Breast epithelium (tissue), 4 donors: Measurements from ENCODE around the gene TAAR1. TPM values are rescaled to one million over a fixed set of nuclear protein-coding genes. Genes with fewer than 3 reads are reported as not detected.
"Not testable (repeated sequence)": the region's sequence is repeated elsewhere in the genome, so short reads cannot be mapped to it uniquely, and the experiment has no call there.

ENCODE experiments used
- DNase-seq, 2 donors: peaks; one replicate each; pipeline ENCODE4 v3.0.0-alpha.2; 2019; ENCODE audit warnings: low spot score in 2 of 2
- H3K27ac ChIP-seq, 2 donors: fragments of 200-600 bp; sonication (generic) in 1 of 2; one replicate each; pipeline ENCODE4 v1.5.1; 2016 to 2019; ENCODE audit warnings: mild to moderate bottlenecking in 1 of 2
- H3K27me3 ChIP-seq, 2 donors: fragments of 200-600 bp; sonication (generic) in 1 of 2; one replicate each; pipeline versions ENCODE4 v1.5.1 to v1.6.0; 2017 to 2019; ENCODE audit warnings: control low read depth in 1 of 2, mild to moderate bottlenecking in 1 of 2
- H3K36me3 ChIP-seq: fragments of 200-600 bp; one replicate; pipeline ENCODE4 v1.5.1; 2019
- H3K4me1 ChIP-seq, 2 donors: fragments of 200-600 bp; sonication (generic); one replicate each; pipeline ENCODE4 v1.5.1; 2016 to 2019; ENCODE audit warnings: control low read depth in 1 of 2
- H3K4me3 ChIP-seq, 3 donors: fragments of 200-600 bp; sonication (generic); 1 replicate in 2 of 3; 2 replicates in 1 of 3; pipeline ENCODE4 v1.5.1; 2016 to 2019; ENCODE audit warnings: mild to moderate bottlenecking in 3 of 3, moderate library complexity in 2 of 3
- H3K9me3 ChIP-seq, 2 donors: fragments of 200-600 bp; sonication (generic) in 1 of 2; one replicate each; pipeline ENCODE4 v1.5.1; 2016 to 2019; ENCODE audit warnings: control low read depth in 1 of 2
- POLR2A ChIP-seq: fragments of 450-650 bp; IDR thresholded peaks from one replicate; pipeline ENCODE4 v1.6.1; 2016; ENCODE audit warnings: antibody characterized with exemption, mild to moderate bottlenecking, moderate library complexity
- POLR2AphosphoS5 ChIP-seq, 3 donors: sonication (generic); formaldehyde crosslinking; IDR thresholded peaks; one replicate each; pipeline ENCODE4 v1.6.1; 2017; ENCODE audit warnings: antibody characterized with exemption in 3 of 3
- intact Hi-C: fragments of 100-400 bp; cut with DNase I; formaldehyde crosslinking; loops from one replicate; pipeline ENCODE4 v1.15.1; 2023; ENCODE audit warnings: low total_unique reads
- total RNA-seq, 3 donors: library from RNA; depleted of rRNA; stranded (reverse); fragments of >200 nt; gene quantifications; one replicate each; pipeline ENCODE4 v1.1.0, GENCODE V29; 2016
- TF ChIP-seq, protein P1 (sequence below), 3 donors: fragments of 450-650 bp; IDR thresholded peaks; one replicate each; pipeline ENCODE4 v1.5.1; 2016 to 2017; ENCODE audit warnings: antibody characterized with exemption in 3 of 3, mild to moderate bottlenecking in 3 of 3, moderate library complexity in 3 of 3

TAAR1 gene
- not detected for total RNA-seq

GRCh38 chr6:132659082-132659481 is at the start of gene TAAR1:
Gene TAAR1, minus strand, starts transcription at chr6:132659182. Its CDS starts 13,179 bp downstream, at chr6:132646003.
- TF ChIP-seq POLR2A = no peak
- TF ChIP-seq, protein P1, sequence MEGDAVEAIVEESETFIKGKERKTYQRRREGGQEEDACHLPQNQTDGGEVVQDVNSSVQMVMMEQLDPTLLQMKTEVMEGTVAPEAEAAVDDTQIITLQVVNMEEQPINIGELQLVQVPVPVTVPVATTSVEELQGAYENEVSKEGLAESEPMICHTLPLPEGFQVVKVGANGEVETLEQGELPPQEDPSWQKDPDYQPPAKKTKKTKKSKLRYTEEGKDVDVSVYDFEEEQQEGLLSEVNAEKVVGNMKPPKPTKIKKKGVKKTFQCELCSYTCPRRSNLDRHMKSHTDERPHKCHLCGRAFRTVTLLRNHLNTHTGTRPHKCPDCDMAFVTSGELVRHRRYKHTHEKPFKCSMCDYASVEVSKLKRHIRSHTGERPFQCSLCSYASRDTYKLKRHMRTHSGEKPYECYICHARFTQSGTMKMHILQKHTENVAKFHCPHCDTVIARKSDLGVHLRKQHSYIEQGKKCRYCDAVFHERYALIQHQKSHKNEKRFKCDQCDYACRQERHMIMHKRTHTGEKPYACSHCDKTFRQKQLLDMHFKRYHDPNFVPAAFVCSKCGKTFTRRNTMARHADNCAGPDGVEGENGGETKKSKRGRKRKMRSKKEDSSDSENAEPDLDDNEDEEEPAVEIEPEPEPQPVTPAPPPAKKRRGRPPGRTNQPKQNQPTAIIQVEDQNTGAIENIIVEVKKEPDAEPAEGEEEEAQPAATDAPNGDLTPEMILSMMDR (IDR thresholded peaks at IDR 0.05) = no peak
- no peak for TF ChIP-seq POLR2AphosphoS5 (IDR thresholded peaks at IDR 0.05)
- intact Hi-C loops = no loop called here

GRCh38 chr6:132708771-132709170 is 49.8 kb upstream of the TAAR1 start:
- TF ChIP-seq POLR2AphosphoS5 (IDR thresholded peaks at IDR 0.05) (no peak), POLR2A (no peak)
- TF ChIP-seq, protein P1 (IDR thresholded peaks at IDR 0.05) = no peak
- no peaks in the 10 kb centered on the region for H3K9me3 ChIP-seq
- no peaks in the 10 kb centered on the region for H3K4me1 ChIP-seq
- intact Hi-C loops = no loop called here
- no peak overlapping the region for H3K4me3 ChIP-seq
- no peak for DNase-seq
- no peak overlapping the region for H3K27ac ChIP-seq
- H3K27me3 ChIP-seq = no peaks in the 10 kb centered on the region
- H3K36me3 ChIP-seq = no peaks in the 10 kb centered on the region

More at GRCh38 chr6:132659082-132659481, at the start of gene TAAR1:
- no peaks in the 10 kb centered on the region for H3K36me3 ChIP-seq
- H3K27me3 ChIP-seq = no peaks in the 10 kb centered on the region
- H3K27ac ChIP-seq = no peak within 1 kb of the TSS
- DNase-seq = no peak
- no peaks in the 10 kb centered on the region for H3K4me1 ChIP-seq
- no peak within 1 kb of the TSS for H3K4me3 ChIP-seq
- H3K9me3 ChIP-seq = no peaks in the 10 kb centered on the region

- TF ChIP-seq, protein P1 (IDR thresholded peaks at IDR 0.05) = no peak
- TF ChIP-seq POLR2AphosphoS5 (IDR thresholded peaks at IDR 0.05) (no peak), POLR2A (no peak)
- H3K4me3 ChIP-seq = no peak overlapping the region
- no peak overlapping the region for H3K27ac ChIP-seq
- DNase-seq = no peak
- H3K4me1 ChIP-seq = no peaks in the 10 kb centered on the region
- no peaks in the 10 kb centered on the region for H3K36me3 ChIP-seq
- no peaks in the 10 kb centered on the region for H3K9me3 ChIP-seq
- no peaks in the 10 kb centered on the region for H3K27me3 ChIP-seq
- intact Hi-C loops = no loop called here
Observed at GRCh38 chr6:132708002-132708401, 49.0 kb upstream of the TAAR1 start.

DNA sequence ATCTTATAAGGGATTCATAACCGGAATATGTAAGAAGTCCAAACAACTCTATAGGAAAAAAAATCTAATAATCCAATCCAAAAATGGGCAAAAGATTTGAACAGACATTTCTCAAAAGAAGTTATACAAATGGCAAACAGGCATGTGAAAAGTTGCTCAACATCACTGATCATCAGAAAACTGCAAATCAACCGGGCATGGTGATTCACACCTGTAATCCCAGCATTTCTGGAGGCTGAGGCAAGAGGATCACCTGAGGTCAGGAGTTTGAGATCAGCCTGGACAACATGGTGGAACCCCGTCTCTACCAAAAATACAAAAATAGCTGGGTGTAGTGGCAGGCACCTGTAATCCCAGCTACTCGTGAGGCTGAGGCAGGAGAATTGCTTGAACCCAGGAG is 47.8 kb upstream of the TAAR1 start:
- intact Hi-C loops, H3K4me3 ChIP-seq, H3K36me3 ChIP-seq, DNase-seq, H3K27me3 ChIP-seq, H3K9me3 ChIP-seq, H3K27ac ChIP-seq, H3K4me1 ChIP-seq: not testable (repeated sequence)

DNA sequence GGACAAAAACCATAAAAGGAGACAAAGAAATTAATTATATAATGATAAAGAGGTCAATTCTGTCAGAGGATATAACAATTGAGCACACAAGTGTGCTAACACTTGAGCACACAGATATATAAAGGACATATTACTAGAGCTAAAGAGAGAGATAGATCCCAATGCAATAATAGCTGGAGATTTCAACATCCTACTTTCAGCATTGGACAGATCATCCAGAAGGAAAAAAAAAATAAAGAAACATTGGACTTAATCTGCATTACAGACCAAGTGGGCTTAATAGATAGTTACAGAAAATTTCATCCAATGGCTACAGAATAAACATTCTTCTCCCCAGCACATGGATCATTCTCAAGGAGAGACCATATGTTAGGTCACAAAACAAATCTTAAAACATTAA is 45.0 kb upstream of the TAAR1 start:
- TF ChIP-seq POLR2A = no peak
- TF ChIP-seq, protein P1 (IDR thresholded peaks at IDR 0.05) = no peak
- no peak for TF ChIP-seq POLR2AphosphoS5 (IDR thresholded peaks at IDR 0.05)
- Histone ChIP-seq H3K27ac (no peak overlapping the region), H3K4me1 (no peaks in the 10 kb centered on the region), H3K9me3 (no peaks in the 10 kb centered on the region), H3K27me3 (no peaks in the 10 kb centered on the region), H3K36me3 (no peaks in the 10 kb centered on the region), H3K4me3 (no peak overlapping the region)
- intact Hi-C loops = no loop called here
- no peak for DNase-seq

DNA sequence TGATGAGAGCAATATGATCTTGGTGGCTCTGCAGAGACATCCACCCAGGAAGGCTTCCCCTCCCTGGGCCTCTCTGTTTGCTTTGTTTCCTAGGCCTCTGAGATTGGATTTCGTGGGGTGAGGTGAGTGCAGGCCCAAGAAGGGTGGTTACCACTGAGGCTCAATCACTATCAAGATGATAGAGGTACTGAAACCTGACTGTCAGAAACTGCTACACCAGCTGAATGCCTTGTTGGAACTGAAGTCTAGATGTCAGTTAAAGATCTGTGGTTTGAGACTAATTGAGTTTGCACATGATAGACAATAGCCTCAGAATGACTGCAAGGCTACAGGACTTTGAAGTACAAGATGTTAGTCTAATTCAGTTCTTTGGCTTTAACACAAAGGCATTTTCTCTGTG is 39.6 kb upstream of the TAAR1 start:
- TF ChIP-seq POLR2AphosphoS5 (IDR thresholded peaks at IDR 0.05) (no peak), POLR2A (no peak)
- TF ChIP-seq, protein P1 (IDR thresholded peaks at IDR 0.05) = no peak
- no peak for DNase-seq
- Histone ChIP-seq H3K27me3 (no peaks in the 10 kb centered on the region), H3K36me3 (no peaks in the 10 kb centered on the region), H3K4me3 (no peak overlapping the region), H3K27ac (no peak overlapping the region), H3K9me3 (peaks cover 0 to 18% of the 10 kb centered on the region in 2 donors), H3K4me1 (no peaks in the 10 kb centered on the region)
- intact Hi-C loops = no loop called here
